GM12874 (cell line): ENCODE data around the gene C16orf90.

Experiments
- CTCF ChIP-seq: IDR thresholded peaks from 2 replicates; pipeline ENCODE4 v1.5.1; 2011; ENCODE audit warnings: low read depth, mild to moderate bottlenecking, control low read depth, low read length, moderate library complexity; ENCODE audit not compliant: insufficient read depth

The C16orf90 gene

GRCh38 chr16:3520413-3520812, 25.1 kb upstream of the C16orf90 start:
- no peak for TF ChIP-seq CTCF

DNA sequence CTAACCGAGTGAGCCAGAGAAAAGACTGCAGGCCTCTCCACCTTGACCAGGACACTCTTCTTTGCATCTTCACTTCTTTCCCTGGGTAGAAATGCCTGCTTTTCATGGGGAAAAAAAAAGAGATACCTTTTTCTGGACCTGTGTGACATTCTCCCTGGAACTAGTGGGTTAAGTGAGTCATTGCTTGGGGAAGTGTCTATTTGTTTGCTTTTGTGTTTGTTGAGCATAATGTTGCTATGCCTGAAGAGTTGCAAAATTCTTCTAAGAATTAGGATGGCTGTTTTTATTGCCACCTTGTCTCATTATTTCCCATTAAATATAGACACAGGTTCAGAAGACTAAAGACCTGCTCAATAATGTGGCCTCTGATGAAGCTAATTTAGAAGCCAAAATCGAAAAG, 24.3 kb upstream of the C16orf90 start:
- no peak for TF ChIP-seq CTCF

DNA sequence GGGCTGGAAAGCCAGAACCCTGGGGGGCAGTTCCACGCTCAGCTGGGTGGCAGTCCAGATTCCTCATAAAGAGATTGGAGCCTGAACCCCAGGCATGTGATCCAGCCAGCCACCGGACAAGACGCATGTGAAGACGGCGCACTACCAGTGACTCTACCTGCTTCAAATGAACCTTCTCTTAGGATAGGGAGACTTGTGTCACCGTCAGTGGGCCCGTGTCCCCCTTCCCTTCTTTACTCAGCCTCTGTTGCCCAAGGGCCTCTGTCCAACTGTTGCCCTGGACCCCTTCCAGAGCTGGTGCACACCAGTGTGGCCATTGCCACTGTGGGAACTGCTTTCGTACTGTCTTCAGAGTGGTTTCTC, 23.7 kb upstream of the C16orf90 start:
- TF ChIP-seq CTCF: no peak

- no peak for TF ChIP-seq CTCF
These were observed 23.1 kb upstream of the C16orf90 start for GRCh38 chr16:3518292-3518985.

DNA sequence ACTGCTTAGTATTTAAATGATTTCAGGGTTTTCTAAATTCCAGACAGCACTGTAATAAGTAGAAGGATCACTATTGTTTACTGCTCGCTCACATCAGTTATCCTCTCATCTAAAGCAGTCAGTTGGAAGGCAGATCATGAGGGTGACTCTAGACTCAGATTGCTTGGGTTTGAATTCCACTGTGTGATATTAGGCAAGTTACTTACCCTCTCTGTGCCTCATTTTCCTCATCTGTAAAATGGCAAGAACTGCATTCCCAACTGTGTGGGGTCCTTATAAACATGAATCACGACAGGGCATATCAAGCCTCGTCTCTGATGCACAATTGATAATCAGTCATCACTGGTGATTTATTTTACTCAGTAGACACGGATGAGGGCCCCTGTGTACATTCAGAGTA, 20.6 kb upstream of the C16orf90 start:
- TF ChIP-seq CTCF: no peak

- no peak for TF ChIP-seq CTCF
These were observed 19.3 kb upstream of the C16orf90 start for GRCh38 chr16:3514621-3515020.

DNA sequence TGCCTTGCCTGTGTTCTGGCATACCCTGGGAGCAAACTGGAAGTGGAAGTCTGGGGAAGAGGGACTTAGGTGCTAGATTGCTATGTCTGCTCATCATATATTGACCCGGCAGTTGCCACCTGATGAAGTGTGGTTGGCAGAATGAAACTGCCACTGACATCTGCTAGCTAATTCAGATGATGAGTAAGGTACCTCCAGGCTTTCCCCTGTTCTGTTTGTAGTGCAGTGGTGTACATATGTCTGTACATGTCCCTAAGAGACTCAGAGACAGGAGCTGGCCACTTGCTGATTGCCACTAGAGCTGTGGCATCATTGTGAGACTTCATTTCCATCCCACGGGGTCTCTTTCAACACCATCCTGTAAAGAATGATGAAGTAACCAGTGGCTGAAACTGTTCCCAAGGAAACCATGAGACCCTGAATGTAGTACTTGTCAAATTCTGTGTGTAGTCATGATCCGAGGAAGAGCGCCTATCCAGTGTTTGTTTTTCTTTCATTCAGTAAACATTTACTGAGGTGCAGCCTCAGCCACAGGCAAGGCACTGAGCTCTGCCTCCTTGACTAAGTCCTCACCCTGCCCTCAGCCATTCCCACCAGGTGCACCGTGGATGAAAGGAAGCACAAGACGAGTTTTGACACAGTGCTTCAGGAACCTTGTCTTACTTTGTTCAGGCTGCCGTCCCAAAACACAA, 18.7 kb upstream of the C16orf90 start:
- no peak for TF ChIP-seq CTCF
